Panc1 (cell line): ENCODE measurements around the gene EBNA1BP2.

Experiments used
- CTCF ChIP-seq: fragments of 450-650 bp; IDR thresholded peaks from 2 replicates; pipeline ENCODE4 v1.5.1; 2017; ENCODE audit warnings: mild to moderate bottlenecking
- POLR2AphosphoS5 ChIP-seq: IDR thresholded peaks from 2 replicates; pipeline ENCODE4 v1.6.1; 2012; ENCODE audit warnings: mild to moderate bottlenecking, low read depth, low read length, moderate library complexity
- REST ChIP-seq, 2 experiments: IDR thresholded peaks; 2 replicates each; pipeline ENCODE4 v1.6.1; 2011 to 2012; ENCODE audit warnings: low read depth in 2 of 2, control low read depth in 1 of 2, low read length in 1 of 2, mild to moderate bottlenecking in 1 of 2, moderate library complexity in 1 of 2; ENCODE audit not compliant: insufficient read depth in 1 of 2
- TCF7L2 ChIP-seq: IDR thresholded peaks from 2 replicates; pipeline ENCODE4 v1.6.1; 2011; ENCODE audit warnings: mild to moderate bottlenecking, low read depth, low read length, inconsistent platforms

GRCh38 chr1:43221797-43222196 is 49.7 kb upstream of the EBNA1BP2 start:
- no peak for TF ChIP-seq CTCF
- no peak for TF ChIP-seq REST (IDR thresholded peaks at IDR 0.05; ENCODE audit: insufficient read depth in 1 of 2, low read depth in 2 of 2, low read length in 1 of 2)
- no peak for TF ChIP-seq POLR2AphosphoS5
- no peak for TF ChIP-seq TCF7L2
